OCI-LY3 (cell line): ENCODE measurements around the gene GTF3A.

Experiments used
- CTCF ChIP-seq: fragments of 200-600, 300-600 bp; sonication (generic); IDR thresholded peaks from 2 replicates; pipeline ENCODE4 v1.5.1; 2014; ENCODE audit warnings: antibody characterized with exemption, low read length, low read depth
- EZH2phosphoT487 ChIP-seq: fragments of 200-600 bp; shearing (Covaris generic); IDR thresholded peaks from 2 replicates; pipeline ENCODE4 v1.6.1; 2018; ENCODE audit warnings: antibody characterized with exemption, mixed run types, low read depth

- TF ChIP-seq CTCF, result no peak
- TF ChIP-seq EZH2phosphoT487, result no peak
Observed at GRCh38 chr13:27396252-27396846, 28.1 kb upstream of the GTF3A start.
